ENCODE results near the gene AIRE.

The AIRE gene

GRCh38 chr21:44310628-44311507 lies 25.2 kb downstream of the AIRE start:
- DNase-seq: no peak

GRCh38 chr21:44312089-44312488 lies 26.4 kb downstream of the AIRE start:
- no peak for DNase-seq

GRCh38 chr21:44312716-44313115 lies 27.0 kb downstream of the AIRE start:
- no peak for DNase-seq

- DNase-seq: no peak
Measured at GRCh38 chr21:44313451-44313850, 27.8 kb downstream of the AIRE start.

GRCh38 chr21:44314128-44314527 lies 28.5 kb downstream of the AIRE start:
- no peak for DNase-seq

- DNase-seq: no peak
Measured at GRCh38 chr21:44314561-44314960, 28.9 kb downstream of the AIRE start.

- no peak for DNase-seq
Measured at GRCh38 chr21:44315691-44316203, 30.1 kb downstream of the AIRE start.

- no peak for DNase-seq
Measured at GRCh38 chr21:44316277-44316900, 30.7 kb downstream of the AIRE start.

- DNase-seq: no peak
Measured at GRCh38 chr21:44317241-44317782, 31.6 kb downstream of the AIRE start.

- DNase-seq: no peak
Measured at GRCh38 chr21:44317871-44318270, 32.2 kb downstream of the AIRE start.

GRCh38 chr21:44318489-44319285 lies 33.0 kb downstream of the AIRE start:
- no peak for DNase-seq

GRCh38 chr21:44319407-44320065 lies 33.9 kb downstream of the AIRE start:
- DNase-seq: no peak

GRCh38 chr21:44320847-44321246 lies 35.2 kb downstream of the AIRE start:
- DNase-seq: no peak

- DNase-seq: no peak
Measured at GRCh38 chr21:44321846-44322450, 36.3 kb downstream of the AIRE start.

GRCh38 chr21:44322621-44323325 lies 37.1 kb downstream of the AIRE start:
- no peak for DNase-seq

GRCh38 chr21:44323591-44323990 lies 37.9 kb downstream of the AIRE start:
- DNase-seq: no peak

- DNase-seq: no peak
Measured at GRCh38 chr21:44324106-44324853, 38.6 kb downstream of the AIRE start.

- no peak for DNase-seq
Measured at GRCh38 chr21:44324854-44325107, 39.1 kb downstream of the AIRE start.

- DNase-seq: no peak
Measured at GRCh38 chr21:44325386-44326271, 40.0 kb downstream of the AIRE start.

- DNase-seq: no peak
Measured at GRCh38 chr21:44326272-44326647, 40.6 kb downstream of the AIRE start.

All from NCI-H1436 treated with DMSO at 0.1 percent for 48 hours (cell line).